Upper lobe of left lung (tissue), 4 donors: Measurements from ENCODE around the gene CLDN10.

Source experiments
- CTCF ChIP-seq, 6 experiments: fragments of 450-650 bp in 4 of 6; fragments of 200-600 bp in 2 of 6; sonication (generic) in 2 of 6; IDR thresholded peaks; one replicate each; pipeline ENCODE4 v1.5.1; 2016 to 2019; ENCODE audit warnings: antibody characterized with exemption in 6 of 6
- EP300 ChIP-seq, 4 donors: sonication (generic); formaldehyde crosslinking; IDR thresholded peaks; one replicate each; pipeline ENCODE4 v1.5.1; 2017; ENCODE audit warnings: antibody characterized with exemption in 4 of 4, control low read depth in 2 of 4
- POLR2A ChIP-seq, 4 donors: fragments of 450-650 bp; IDR thresholded peaks; one replicate each; pipeline ENCODE4 v1.5.1; 2016 to 2017; ENCODE audit warnings: antibody characterized with exemption in 4 of 4, mild to moderate bottlenecking in 2 of 4
- POLR2AphosphoS5 ChIP-seq, 2 donors: sonication (generic); formaldehyde crosslinking; IDR thresholded peaks; one replicate each; pipeline ENCODE4 v1.5.1; 2017; ENCODE audit warnings: antibody characterized with exemption in 2 of 2

GRCh38 chr13:95516492-95516891 lies 36.0 kb upstream of the CLDN10 start:
- TF ChIP-seq POLR2A (IDR thresholded peaks at IDR 0.05): no peak
- TF ChIP-seq CTCF (IDR thresholded peaks at IDR 0.05): no peak
- TF ChIP-seq POLR2AphosphoS5 (IDR thresholded peaks at IDR 0.05): no peak
- no peak for TF ChIP-seq EP300 (IDR thresholded peaks at IDR 0.05)
